HEK293 (cell line): ENCODE data around the gene WNT5B.

Source experiments
- CTCF ChIA-PET: fragments of 350-600 bp; formaldehyde crosslinking; extraction: SDS; loops from one replicate; lab custom pipeline; 2021; ENCODE audit warnings: antibody characterized with exemption; lab: Yijun Ruan, JAX
- POLR2A ChIA-PET: fragments of 300-600 bp; formaldehyde crosslinking; extraction: SDS; loops from one replicate; lab custom pipeline; 2020; ENCODE audit warnings: antibody characterized with exemption, inconsistent platforms; lab: Yijun Ruan, JAX
- H3K27ac ChIP-seq: fragments of 200-500 bp; sonication (Bioruptor generic); 2 replicates; pipeline ENCODE4 v1.5.1; 2014; ENCODE audit warnings: low read depth, low read length, control low read depth, inconsistent platforms; ENCODE audit errors: extremely low read depth
- H3K36me3 ChIP-seq, 2 experiments: fragments of 200-500 bp in 1 of 2; sonication (Bioruptor generic) in 1 of 2; 1 replicate in 1 of 2; 2 replicates in 1 of 2; pipeline ENCODE4 v1.5.1; 2014 to 2017; ENCODE audit warnings: inconsistent platforms in 2 of 2, low read length in 2 of 2; ENCODE audit not compliant: control insufficient read depth in 2 of 2, insufficient read depth in 1 of 2
- H3K4me1 ChIP-seq: fragments of 200-500 bp; sonication (Bioruptor generic); 2 replicates; pipeline ENCODE4 v1.5.1; 2014; ENCODE audit warnings: mild to moderate bottlenecking, low read length, inconsistent platforms; ENCODE audit not compliant: control insufficient read depth, insufficient read depth
- H3K4me3 ChIP-seq: 2 replicates; pipeline ENCODE4 v1.5.1; 2011; ENCODE audit warnings: low read depth, mild to moderate bottlenecking, control low read depth, low read length, moderate library complexity
- H3K9me3 ChIP-seq: fragments of 200-500 bp; sonication (Bioruptor generic); 2 replicates; pipeline ENCODE4 v1.5.1; 2014; ENCODE audit warnings: low read depth, low read length, inconsistent platforms; ENCODE audit not compliant: control insufficient read depth, insufficient read depth
- AEBP2 ChIP-seq: fragments of 450-650 bp; formaldehyde crosslinking; IDR thresholded peaks from 2 replicates; pipeline ENCODE4 v1.5.1; 2016; ENCODE audit warnings: missing biosample characterization, missing genetic modification characterization, borderline replicate concordance
- GLI4 ChIP-seq: fragments of 450-650 bp; formaldehyde crosslinking; IDR thresholded peaks from 2 replicates; pipeline ENCODE4 v1.5.1; 2016; ENCODE audit warnings: missing biosample characterization, missing genetic modification characterization
- INSM2 ChIP-seq: fragments of 450-650 bp; formaldehyde crosslinking; IDR thresholded peaks from 2 replicates; pipeline ENCODE4 v1.5.1; 2016; ENCODE audit warnings: missing biosample characterization, missing genetic modification characterization
- KLF1 ChIP-seq: fragments of 450-650 bp; formaldehyde crosslinking; IDR thresholded peaks from 2 replicates; pipeline ENCODE4 v1.5.1; 2016; ENCODE audit warnings: missing biosample characterization, missing genetic modification characterization
- SP2 ChIP-seq: fragments of 450-650 bp; formaldehyde crosslinking; IDR thresholded peaks from 2 replicates; pipeline ENCODE4 v1.5.1; 2016; ENCODE audit warnings: missing biosample characterization, missing genetic modification characterization
- SP3 ChIP-seq: fragments of 450-650 bp; formaldehyde crosslinking; IDR thresholded peaks from 2 replicates; pipeline ENCODE4 v1.5.1; 2016; ENCODE audit warnings: missing biosample characterization, missing genetic modification characterization
- TCF7L2 ChIP-seq: IDR thresholded peaks from 2 replicates; pipeline ENCODE4 v1.6.1; 2011; ENCODE audit warnings: low read depth, mild to moderate bottlenecking, inconsistent platforms, low read length, moderate library complexity, borderline replicate concordance
- TRIM28 ChIP-seq: IDR thresholded peaks from 2 replicates; pipeline ENCODE4 v1.6.1; 2011; ENCODE audit warnings: low read length, control low read depth, borderline replicate concordance
- YY1 ChIP-seq: fragments of 450-650 bp; formaldehyde crosslinking; IDR thresholded peaks from 2 replicates; pipeline ENCODE4 v1.5.1; 2018; ENCODE audit warnings: missing biosample characterization, missing genetic modification characterization
- ZBTB20 ChIP-seq: fragments of 450-650 bp; formaldehyde crosslinking; IDR thresholded peaks from 2 replicates; pipeline ENCODE4 v1.5.1; 2016; ENCODE audit warnings: missing biosample characterization, missing genetic modification characterization
- ZBTB49 ChIP-seq: fragments of 450-650 bp; formaldehyde crosslinking; IDR thresholded peaks from 2 replicates; pipeline ENCODE4 v1.5.1; 2016; ENCODE audit warnings: missing biosample characterization, missing genetic modification characterization, low read depth
- ZBTB6 ChIP-seq: fragments of 450-650 bp; formaldehyde crosslinking; IDR thresholded peaks from 2 replicates; pipeline ENCODE4 v1.5.1; 2017; ENCODE audit warnings: missing biosample characterization, missing genetic modification characterization
- ZIC2 ChIP-seq: fragments of 450-650 bp; formaldehyde crosslinking; IDR thresholded peaks from 2 replicates; pipeline ENCODE4 v1.5.1; 2016; ENCODE audit warnings: missing biosample characterization, missing genetic modification characterization
- ZNF155 ChIP-seq: fragments of 450-650 bp; formaldehyde crosslinking; IDR thresholded peaks from 2 replicates; pipeline ENCODE4 v1.5.1; 2016; ENCODE audit warnings: missing biosample characterization, missing genetic modification characterization
- ZNF175 ChIP-seq: fragments of 450-650 bp; formaldehyde crosslinking; IDR thresholded peaks from 2 replicates; pipeline ENCODE4 v1.5.1; 2016; ENCODE audit warnings: missing biosample characterization, missing genetic modification characterization
- ZNF19 ChIP-seq: fragments of 450-650 bp; formaldehyde crosslinking; IDR thresholded peaks from 2 replicates; pipeline ENCODE4; 2016; ENCODE audit warnings: missing biosample characterization, missing genetic modification characterization, low read depth
- ZNF2 ChIP-seq: fragments of 450-650 bp; formaldehyde crosslinking; IDR thresholded peaks from 2 replicates; pipeline ENCODE4 v1.5.1; 2016; ENCODE audit warnings: missing biosample characterization, missing genetic modification characterization
- ZNF248 ChIP-seq: fragments of 450-650 bp; formaldehyde crosslinking; IDR thresholded peaks from 2 replicates; pipeline ENCODE4 v1.5.1; 2017; ENCODE audit warnings: missing biosample characterization, missing genetic modification characterization
- ZNF311 ChIP-seq: fragments of 450-650 bp; formaldehyde crosslinking; IDR thresholded peaks from 2 replicates; pipeline ENCODE4 v1.5.1; 2017; ENCODE audit warnings: missing biosample characterization, missing genetic modification characterization, borderline replicate concordance
- ZNF366 ChIP-seq: fragments of 450-650 bp; formaldehyde crosslinking; conservative IDR thresholded peaks from 2 replicates; pipeline ENCODE4 v1.5.1; 2016; ENCODE audit warnings: missing biosample characterization, missing genetic modification characterization
- ZNF37A ChIP-seq: fragments of 450-650 bp; IDR thresholded peaks from 2 replicates; pipeline ENCODE4 v1.5.1; 2018; ENCODE audit warnings: missing biosample characterization, missing genetic modification characterization
- ZNF555 ChIP-seq: fragments of 450-650 bp; formaldehyde crosslinking; conservative IDR thresholded peaks from 2 replicates; pipeline ENCODE4 v1.5.1; 2017; ENCODE audit warnings: missing biosample characterization, mild to moderate bottlenecking, missing genetic modification characterization, inconsistent platforms
- ZNF610 ChIP-seq: fragments of 450-650 bp; formaldehyde crosslinking; IDR thresholded peaks from 2 replicates; pipeline ENCODE4 v1.5.1; 2016; ENCODE audit warnings: missing biosample characterization, missing genetic modification characterization, borderline replicate concordance
- ZNF677 ChIP-seq: fragments of 450-650 bp; IDR thresholded peaks from 2 replicates; pipeline ENCODE4 v1.5.0; 2018; ENCODE audit warnings: missing biosample characterization, mild to moderate bottlenecking, missing genetic modification characterization, moderate library complexity
- TF ChIP-seq, protein P1 (sequence below): fragments of 450-650 bp; formaldehyde crosslinking; IDR thresholded peaks from 2 replicates; pipeline ENCODE4 v1.5.1; 2017; ENCODE audit warnings: missing biosample characterization, missing genetic modification characterization
- TF ChIP-seq, protein P2 (sequence below): fragments of 450-650 bp; formaldehyde crosslinking; IDR thresholded peaks from 2 replicates; pipeline ENCODE4 v1.5.1; 2016; ENCODE audit warnings: missing biosample characterization, missing genetic modification characterization

Gene WNT5B

DNA sequence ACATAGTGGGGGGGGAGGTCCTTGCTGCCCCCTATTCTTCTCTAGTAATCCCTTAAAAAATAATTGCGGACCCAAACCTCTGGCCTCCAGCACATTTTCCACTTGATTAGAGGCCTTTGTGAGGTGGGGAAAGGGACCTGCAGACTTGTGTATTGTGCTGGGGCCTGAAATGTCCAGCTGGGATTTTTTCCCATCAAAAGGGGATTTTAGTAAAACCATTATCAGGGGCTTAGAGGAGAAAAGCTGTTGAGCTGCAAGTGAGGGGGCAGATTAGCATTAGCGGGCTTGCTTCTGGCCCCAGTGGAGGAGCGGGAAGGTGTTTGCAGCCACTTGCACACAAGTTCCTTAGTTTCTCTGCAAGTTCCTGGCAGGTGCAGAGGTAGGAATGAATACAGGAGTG lies 48.5 kb upstream of the WNT5B start:
- ChIA-PET POLR2A (no interaction called here), CTCF (interaction anchor here (1.0 to 10.7 kb wide), 2 partner anchors 123 to 462 kb away, joined by 4 to 196 read pairs; no protein-coding TSS in a partner anchor)
- no peak overlapping the region for H3K4me3 ChIP-seq
- no peak overlapping the region for H3K27ac ChIP-seq
- peaks cover 8% of the 10 kb centered on the region for H3K4me1 ChIP-seq
- H3K9me3 ChIP-seq: no peaks in the 10 kb centered on the region
- TF ChIP-seq SP2 (tag by site-specific recombination) (no peak), INSM2 (no peak), ZNF677 (tag by site-specific recombination) (no peak), YY1 (tag by site-specific recombination) (no peak), ZNF248 (tag by site-specific recombination) (no peak), AEBP2 (tag by site-specific recombination) (no peak), ZNF2 (tag by site-specific recombination) (no peak), ZNF19 (no peak), ZNF555 (tag by site-specific recombination) (no peak), GLI4 (tag by site-specific recombination) (no peak), TCF7L2 (no peak), SP3 (tag by site-specific recombination) (no peak), ZNF311 (tag by site-specific recombination) (no peak), ZNF175 (tag by site-specific recombination) (no peak), ZBTB6 (tag by site-specific recombination) (no peak), ZNF610 (tag by site-specific recombination) (no peak), ZNF155 (tag by site-specific recombination) (no peak), ZNF37A (no peak), ZIC2 (no peak)
- TF ChIP-seq, protein P1, sequence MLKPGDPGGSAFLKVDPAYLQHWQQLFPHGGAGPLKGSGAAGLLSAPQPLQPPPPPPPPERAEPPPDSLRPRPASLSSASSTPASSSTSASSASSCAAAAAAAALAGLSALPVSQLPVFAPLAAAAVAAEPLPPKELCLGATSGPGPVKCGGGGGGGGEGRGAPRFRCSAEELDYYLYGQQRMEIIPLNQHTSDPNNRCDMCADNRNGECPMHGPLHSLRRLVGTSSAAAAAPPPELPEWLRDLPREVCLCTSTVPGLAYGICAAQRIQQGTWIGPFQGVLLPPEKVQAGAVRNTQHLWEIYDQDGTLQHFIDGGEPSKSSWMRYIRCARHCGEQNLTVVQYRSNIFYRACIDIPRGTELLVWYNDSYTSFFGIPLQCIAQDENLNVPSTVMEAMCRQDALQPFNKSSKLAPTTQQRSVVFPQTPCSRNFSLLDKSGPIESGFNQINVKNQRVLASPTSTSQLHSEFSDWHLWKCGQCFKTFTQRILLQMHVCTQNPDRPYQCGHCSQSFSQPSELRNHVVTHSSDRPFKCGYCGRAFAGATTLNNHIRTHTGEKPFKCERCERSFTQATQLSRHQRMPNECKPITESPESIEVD: no peak
- H3K36me3 ChIP-seq: no peaks in the 10 kb centered on the region; a peak in 1 of 3 replicates

DNA sequence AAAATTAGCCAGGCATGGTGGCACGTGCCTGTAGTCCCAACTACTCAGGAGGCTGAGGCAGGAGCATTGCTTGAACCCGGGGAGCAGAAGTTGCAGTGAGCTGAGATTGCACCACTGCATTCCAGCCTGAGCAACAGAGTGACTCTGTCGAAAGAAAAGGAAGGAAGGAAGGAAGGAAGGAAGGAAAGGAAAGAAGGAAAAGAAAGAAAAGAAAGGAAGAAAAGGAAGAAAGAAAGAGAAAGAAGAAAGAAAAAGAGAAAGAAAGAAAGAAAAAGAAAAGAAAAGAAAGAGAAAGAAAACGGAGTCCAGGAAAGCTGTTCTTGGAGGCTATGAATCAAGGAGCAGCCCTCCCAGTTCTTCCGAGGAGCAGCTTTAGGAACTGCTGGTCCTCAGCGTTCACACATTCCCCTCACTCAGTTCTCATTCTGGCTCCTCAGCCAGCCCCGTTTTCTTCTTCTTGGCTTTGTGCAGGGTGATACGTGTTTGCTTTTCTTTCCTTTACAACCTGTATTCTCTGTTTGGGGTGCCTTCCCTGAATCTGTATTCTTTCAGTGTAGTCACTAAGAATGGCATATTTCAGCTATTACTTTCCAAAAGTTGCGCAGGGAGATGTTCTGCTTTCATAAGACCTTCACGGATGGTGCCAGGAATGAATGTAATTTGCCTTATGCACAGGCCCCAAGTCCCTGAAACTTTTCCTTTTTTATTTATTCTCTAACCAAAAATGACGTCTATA lies 46.9 kb upstream of the WNT5B start:
- POLR2A ChIA-PET: no interaction called here
- Histone ChIP-seq H3K4me3 (no peak overlapping the region), H3K9me3 (no peaks in the 10 kb centered on the region), H3K4me1 (peaks cover 5% of the 10 kb centered on the region), H3K36me3 (no peaks in the 10 kb centered on the region; a peak in 1 of 3 replicates), H3K27ac (no peak overlapping the region)
- TF ChIP-seq KLF1: no peak
- no peak for TF ChIP-seq TRIM28
- TF ChIP-seq ZBTB20 (tag by site-specific recombination): peak; percentile 78
- TF ChIP-seq ZBTB49: 0 out of 2 replicates have a peak, but pooled peaks have one; percentile 21
- TF ChIP-seq ZNF366 (tag by site-specific recombination): peak; percentile 94
- TF ChIP-seq, protein P2, sequence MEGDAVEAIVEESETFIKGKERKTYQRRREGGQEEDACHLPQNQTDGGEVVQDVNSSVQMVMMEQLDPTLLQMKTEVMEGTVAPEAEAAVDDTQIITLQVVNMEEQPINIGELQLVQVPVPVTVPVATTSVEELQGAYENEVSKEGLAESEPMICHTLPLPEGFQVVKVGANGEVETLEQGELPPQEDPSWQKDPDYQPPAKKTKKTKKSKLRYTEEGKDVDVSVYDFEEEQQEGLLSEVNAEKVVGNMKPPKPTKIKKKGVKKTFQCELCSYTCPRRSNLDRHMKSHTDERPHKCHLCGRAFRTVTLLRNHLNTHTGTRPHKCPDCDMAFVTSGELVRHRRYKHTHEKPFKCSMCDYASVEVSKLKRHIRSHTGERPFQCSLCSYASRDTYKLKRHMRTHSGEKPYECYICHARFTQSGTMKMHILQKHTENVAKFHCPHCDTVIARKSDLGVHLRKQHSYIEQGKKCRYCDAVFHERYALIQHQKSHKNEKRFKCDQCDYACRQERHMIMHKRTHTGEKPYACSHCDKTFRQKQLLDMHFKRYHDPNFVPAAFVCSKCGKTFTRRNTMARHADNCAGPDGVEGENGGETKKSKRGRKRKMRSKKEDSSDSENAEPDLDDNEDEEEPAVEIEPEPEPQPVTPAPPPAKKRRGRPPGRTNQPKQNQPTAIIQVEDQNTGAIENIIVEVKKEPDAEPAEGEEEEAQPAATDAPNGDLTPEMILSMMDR: 0 out of 2 replicates have a peak, but pooled peaks have one; percentile 5
- CTCF ChIA-PET: interaction anchor here (0.6 to 10.7 kb wide), 7 partner anchors 10 to 766 kb away, joined by 3 to 196 read pairs (median 12); no protein-coding TSS in a partner anchor
